ENCODE measurements around the gene GNAI2.
A peak's percentile ranks its signal among the peaks of the same experiment; 100 is the strongest.
"Not testable (repeated sequence)": the region's sequence is repeated elsewhere in the genome, so short reads cannot be mapped to it uniquely, and the experiment has no call there.

The GNAI2 gene

DNA sequence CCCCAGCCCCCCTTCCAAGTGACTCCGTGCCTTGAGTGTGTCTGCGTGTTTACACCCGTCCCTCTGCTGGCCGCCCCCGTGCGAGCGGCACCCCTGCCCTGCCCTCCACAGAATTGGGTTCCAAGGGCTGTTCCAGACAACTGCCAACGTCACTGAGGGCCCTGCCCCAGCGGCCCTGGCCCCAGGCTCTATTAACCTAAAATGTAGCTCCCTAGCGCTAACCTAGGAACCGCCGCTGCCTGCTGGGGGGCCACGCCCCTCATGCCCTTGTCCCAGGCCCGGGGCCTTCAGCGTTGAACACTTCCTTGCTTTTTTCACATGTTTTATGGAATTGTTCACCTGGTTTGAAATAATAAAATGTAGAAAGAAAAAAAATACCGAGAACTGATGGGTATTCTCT lies 23.0 kb downstream of the GNAI2 start:
- Histone ChIP-seq H3K36me3 (ENCODE audit: insufficient read depth, low read length) (peaks cover 40% of the 10 kb centered on the region), H3K4me1 (ENCODE audit: insufficient read depth, low read length) (peaks cover 16% of the 10 kb centered on the region), H3K27ac (ENCODE audit: low read depth, low read length) (peak overlapping the region; percentile 47; the same call in 1 of the 2 replicates), H3K9ac (ENCODE audit: low read depth, low read length) (no peak overlapping the region), H3K9me3 (ENCODE audit: insufficient read depth, low read depth, low read length) (no peaks in the 10 kb centered on the region), H3K4me3 (ENCODE audit: low read length) (no peak overlapping the region), H3K27me3 (ENCODE audit: insufficient read depth, low read length) (no peaks in the 10 kb centered on the region)
- WGBS, result 89% methylated on average over 16 of the region's 16 CpGs

DNA sequence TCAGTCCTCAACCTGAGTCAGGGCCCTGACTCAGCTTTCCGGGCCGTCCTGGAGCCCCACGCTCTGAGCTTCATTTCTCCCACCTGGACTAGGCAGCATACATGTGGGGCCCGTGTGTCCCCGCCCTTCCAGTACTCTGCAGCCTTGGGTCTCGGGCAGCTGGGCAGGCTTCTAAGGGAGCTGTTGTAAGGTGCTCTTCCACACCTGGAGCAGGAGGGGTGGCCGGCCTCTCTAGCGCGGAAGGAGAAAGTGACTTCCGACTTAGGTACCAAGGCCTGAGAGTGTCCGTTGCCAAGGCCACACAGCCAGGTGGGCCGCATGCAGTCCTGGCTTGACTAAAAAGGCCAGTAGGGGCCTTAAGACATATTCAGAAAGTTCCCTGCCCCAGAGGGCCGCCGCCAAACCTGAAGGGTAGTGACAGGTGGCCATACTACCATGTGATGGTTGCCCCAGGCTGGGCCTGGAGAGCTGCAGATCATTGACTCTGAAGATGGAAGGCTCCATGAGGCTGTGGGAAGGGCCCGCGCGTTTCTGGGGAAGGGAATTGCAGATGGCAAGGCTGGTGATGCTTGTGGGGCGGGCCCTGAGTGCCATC lies 23.5 kb downstream of the GNAI2 start:
- no peaks in the 10 kb centered on the region for H3K27me3 ChIP-seq (ENCODE audit: insufficient read depth, low read length)
- H3K36me3 ChIP-seq (ENCODE audit: insufficient read depth, low read length), result peaks cover 35% of the 10 kb centered on the region
- H3K27ac ChIP-seq (ENCODE audit: low read depth, low read length), result peak overlapping the region; percentile 47; the same call in 1 of the 2 replicates
- H3K9ac ChIP-seq (ENCODE audit: low read depth, low read length), result no peak overlapping the region
- 66% methylated on average over 18 of the region's 18 CpGs for WGBS
- 0 out of 2 replicates have a peak overlapping the region, but pooled peaks have one; percentile 2 for H3K4me3 ChIP-seq (ENCODE audit: low read length)
- H3K4me1 ChIP-seq (ENCODE audit: insufficient read depth, low read length), result peaks cover 22% of the 10 kb centered on the region
- H3K9me3 ChIP-seq (ENCODE audit: insufficient read depth, low read depth, low read length), result no peaks in the 10 kb centered on the region

GRCh38 chr3:50260027-50260941 lies 24.3 kb downstream of the GNAI2 start:
- Histone ChIP-seq H3K27ac (ENCODE audit: low read depth, low read length) (peak overlapping the region; percentile 94), H3K9ac (ENCODE audit: low read depth, low read length) (peak overlapping the region; percentile 84)
- WGBS, result 3% methylated on average over 70 of the region's 70 CpGs

GRCh38 chr3:50260942-50261441 lies 25.0 kb downstream of the GNAI2 start:
- Histone ChIP-seq H3K4me1 (ENCODE audit: insufficient read depth, low read length) (peaks cover 26% of the 10 kb centered on the region), H3K9me3 (ENCODE audit: insufficient read depth, low read depth, low read length) (no peaks in the 10 kb centered on the region), H3K9ac (ENCODE audit: low read depth, low read length) (peak overlapping the region; percentile 84), H3K36me3 (ENCODE audit: insufficient read depth, low read length) (peaks cover 26% of the 10 kb centered on the region), H3K4me3 (ENCODE audit: low read length) (peak overlapping the region; percentile 48; the same call in 1 of the 2 replicates), H3K27ac (ENCODE audit: low read depth, low read length) (peak overlapping the region; percentile 94), H3K27me3 (ENCODE audit: insufficient read depth, low read length) (no peaks in the 10 kb centered on the region)
- WGBS, result 79% methylated on average over 5 of the region's 5 CpGs

More at GRCh38 chr3:50260027-50260941, 24.3 kb downstream of the GNAI2 start:
- peak overlapping the region; percentile 48 for H3K4me3 ChIP-seq (ENCODE audit: low read length)
- H3K9me3 ChIP-seq (ENCODE audit: insufficient read depth, low read depth, low read length), result no peaks in the 10 kb centered on the region
- peaks cover 28% of the 10 kb centered on the region for H3K36me3 ChIP-seq (ENCODE audit: insufficient read depth, low read length)
- H3K27me3 ChIP-seq (ENCODE audit: insufficient read depth, low read length), result no peaks in the 10 kb centered on the region
- peaks cover 26% of the 10 kb centered on the region for H3K4me1 ChIP-seq (ENCODE audit: insufficient read depth, low read length)

DNA sequence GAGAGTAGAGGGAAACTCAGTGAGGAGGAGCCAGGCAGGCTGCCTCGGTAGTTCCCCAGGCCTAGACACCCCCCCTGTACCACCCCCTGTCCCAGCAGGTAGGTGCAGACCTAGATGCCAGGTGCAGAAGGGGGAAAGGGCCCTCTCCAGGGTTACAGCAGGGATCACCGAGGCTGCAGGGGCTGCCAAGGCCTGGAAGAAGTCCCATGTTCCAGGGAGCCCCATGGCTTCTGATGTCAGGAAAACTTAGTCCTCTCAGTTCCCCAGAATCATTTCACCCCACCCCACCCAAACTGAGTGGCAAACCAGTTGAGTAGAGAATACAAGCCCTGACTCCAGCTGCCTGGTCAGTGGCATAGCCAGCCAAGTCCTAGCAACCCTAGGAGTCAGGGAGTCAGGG lies 25.5 kb downstream of the GNAI2 start:
- H3K27ac ChIP-seq (ENCODE audit: low read depth, low read length), result no peak overlapping the region

GRCh38 chr3:50262200-50262599 lies 26.2 kb downstream of the GNAI2 start:
- peaks cover 34% of the 10 kb centered on the region for H3K4me1 ChIP-seq (ENCODE audit: insufficient read depth, low read length)

More for the DNA sequence above, 25.5 kb downstream of the GNAI2 start:
- Histone ChIP-seq H3K27me3 (ENCODE audit: insufficient read depth, low read length) (no peaks in the 10 kb centered on the region), H3K9ac (ENCODE audit: low read depth, low read length) (no peak overlapping the region), H3K9me3 (ENCODE audit: insufficient read depth, low read depth, low read length) (no peaks in the 10 kb centered on the region), H3K36me3 (ENCODE audit: insufficient read depth, low read length) (peaks cover 21% of the 10 kb centered on the region), H3K4me1 (ENCODE audit: insufficient read depth, low read length) (peaks cover 27% of the 10 kb centered on the region), H3K4me3 (ENCODE audit: low read length) (no peak overlapping the region)
- 79% methylated on average over 2 of the region's 2 CpGs for WGBS

DNA sequence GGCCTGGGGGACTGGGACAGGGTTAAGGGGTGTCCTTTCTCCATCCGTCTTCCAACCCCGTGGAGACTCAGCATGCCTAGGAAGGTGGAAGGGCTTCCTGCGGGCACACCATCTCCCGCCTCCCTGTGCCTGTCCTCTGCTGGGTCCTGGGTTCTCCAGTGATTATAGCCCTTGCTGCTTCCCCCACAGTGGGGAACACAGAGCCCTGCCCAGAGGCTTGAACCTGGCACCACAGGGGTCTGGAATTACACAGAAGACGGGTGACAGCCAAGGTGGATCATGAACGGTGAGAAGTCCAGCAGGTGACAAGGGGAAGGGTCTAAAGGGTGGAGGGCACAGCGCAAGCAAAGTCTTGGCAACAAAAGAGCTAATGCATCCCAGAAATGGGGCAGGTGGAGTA lies 26.8 kb downstream of the GNAI2 start:
- Histone ChIP-seq H3K36me3 (ENCODE audit: insufficient read depth, low read length) (peaks cover 9% of the 10 kb centered on the region), H3K9ac (ENCODE audit: low read depth, low read length) (no peak overlapping the region), H3K27ac (ENCODE audit: low read depth, low read length) (no peak overlapping the region), H3K4me3 (ENCODE audit: low read length) (no peak overlapping the region), H3K4me1 (ENCODE audit: insufficient read depth, low read length) (peaks cover 38% of the 10 kb centered on the region), H3K27me3 (ENCODE audit: insufficient read depth, low read length) (no peaks in the 10 kb centered on the region), H3K9me3 (ENCODE audit: insufficient read depth, low read depth, low read length) (no peaks in the 10 kb centered on the region)
- WGBS, result 90% methylated on average over 7 of the region's 7 CpGs

More at GRCh38 chr3:50262200-50262599, 26.2 kb downstream of the GNAI2 start:
- not testable (repeated sequence) for H3K4me3 ChIP-seq (ENCODE audit: low read length); H3K9ac ChIP-seq (ENCODE audit: low read depth, low read length); H3K27ac ChIP-seq (ENCODE audit: low read depth, low read length); H3K9me3 ChIP-seq (ENCODE audit: insufficient read depth, low read depth, low read length); H3K27me3 ChIP-seq (ENCODE audit: insufficient read depth, low read length)
- peaks cover 14% of the 10 kb centered on the region for H3K36me3 ChIP-seq (ENCODE audit: insufficient read depth, low read length)
- over 99% methylated on average over 4 of the region's 4 CpGs for WGBS

DNA sequence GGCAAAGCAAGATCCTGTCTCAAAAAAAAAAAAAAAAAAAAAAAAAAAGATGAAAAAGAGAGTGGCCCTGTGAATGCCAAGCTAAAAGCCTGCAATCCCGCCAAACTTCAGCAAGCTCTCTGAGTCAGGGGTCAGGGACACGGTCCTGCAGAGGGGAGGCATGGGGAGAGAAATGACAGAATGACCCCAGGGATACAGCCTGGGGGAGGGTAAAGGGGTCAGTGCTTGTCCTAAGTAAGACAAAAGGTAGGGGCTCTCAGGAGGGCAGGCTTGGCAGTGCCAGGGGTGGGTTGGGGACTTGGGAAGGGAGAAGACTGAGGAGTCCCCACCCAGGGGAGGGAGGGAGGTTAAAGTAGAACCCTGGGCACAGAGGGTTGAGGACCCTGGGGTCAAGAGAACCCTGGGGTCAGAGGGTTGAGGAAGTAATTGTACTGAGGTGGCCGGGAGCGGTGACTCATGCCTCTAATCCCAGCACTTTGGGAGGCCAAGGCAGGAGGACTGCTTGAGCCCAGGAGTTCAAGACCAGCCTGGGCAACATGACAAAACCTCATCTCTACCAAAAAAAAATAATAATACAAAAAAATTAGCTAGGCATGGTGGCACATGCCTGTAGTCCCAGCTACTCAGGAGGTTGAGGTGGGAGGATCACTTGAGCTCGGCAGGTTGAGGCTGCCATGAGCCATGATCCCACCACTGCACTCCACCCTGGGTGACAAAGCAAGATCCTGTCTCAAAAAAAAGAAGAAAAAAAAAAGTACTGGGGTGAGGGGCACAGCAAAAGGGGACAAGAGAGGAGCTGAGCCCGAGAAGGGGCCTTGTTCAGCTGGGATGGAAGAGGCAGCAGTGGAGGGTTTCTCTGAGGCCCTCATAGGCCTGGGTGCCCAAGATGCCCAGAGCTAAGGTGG lies 27.7 kb downstream of the GNAI2 start:
- Histone ChIP-seq H3K27ac (ENCODE audit: low read depth, low read length) (peak overlapping the region; percentile 91), H3K4me3 (ENCODE audit: low read length) (0 out of 2 replicates have a peak overlapping the region, but pooled peaks have one; percentile 1), H3K27me3 (ENCODE audit: insufficient read depth, low read length) (no peaks in the 10 kb centered on the region), H3K36me3 (ENCODE audit: insufficient read depth, low read length) (no peaks in the 10 kb centered on the region), H3K4me1 (ENCODE audit: insufficient read depth, low read length) (peaks cover 40% of the 10 kb centered on the region), H3K9me3 (ENCODE audit: insufficient read depth, low read depth, low read length) (no peaks in the 10 kb centered on the region), H3K9ac (ENCODE audit: low read depth, low read length) (peak overlapping the region; percentile 71)
- 72% methylated on average over 6 of the region's 6 CpGs for WGBS

DNA sequence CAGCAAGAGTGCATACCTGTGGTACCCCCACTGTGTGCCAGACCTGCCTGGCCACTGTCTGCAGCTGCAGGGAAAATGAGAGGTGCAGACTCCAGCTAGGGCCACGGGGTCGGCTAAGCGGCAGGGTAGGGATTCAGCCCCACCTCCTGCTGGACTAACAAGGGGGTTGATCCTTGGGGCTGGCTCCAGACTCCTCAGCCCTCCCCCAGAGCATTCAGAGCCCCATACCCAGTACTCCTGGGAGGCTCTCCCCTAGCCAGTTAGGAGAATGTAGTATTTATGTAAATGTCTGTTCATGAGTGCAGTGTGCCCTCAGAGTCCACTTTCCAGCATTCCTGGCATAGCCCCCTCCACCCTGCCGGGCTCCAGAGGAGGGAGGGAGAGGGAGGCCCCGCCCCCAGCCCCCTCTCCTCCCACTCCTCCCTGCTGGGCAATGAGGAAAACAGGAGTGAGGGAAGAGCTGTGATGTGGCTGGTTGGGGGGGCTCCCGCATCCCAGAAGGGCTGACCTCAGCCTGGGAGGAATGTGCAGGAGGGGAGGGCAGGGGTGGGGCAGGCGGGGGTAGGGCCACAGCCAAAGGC lies 28.5 kb downstream of the GNAI2 start:
- H3K4me1 ChIP-seq (ENCODE audit: insufficient read depth, low read length), result peaks cover 44% of the 10 kb centered on the region
- no peaks in the 10 kb centered on the region for H3K27me3 ChIP-seq (ENCODE audit: insufficient read depth, low read length)
- no peaks in the 10 kb centered on the region for H3K36me3 ChIP-seq (ENCODE audit: insufficient read depth, low read length)
- H3K9me3 ChIP-seq (ENCODE audit: insufficient read depth, low read depth, low read length), result no peaks in the 10 kb centered on the region
- peak overlapping the region; percentile 71 for H3K9ac ChIP-seq (ENCODE audit: low read depth, low read length)
- H3K27ac ChIP-seq (ENCODE audit: low read depth, low read length), result peak overlapping the region; percentile 91
- 0 out of 2 replicates have a peak overlapping the region, but pooled peaks have one; percentile 1 for H3K4me3 ChIP-seq (ENCODE audit: low read length)
- WGBS, result 1% methylated on average over 5 of the region's 7 CpGs

DNA sequence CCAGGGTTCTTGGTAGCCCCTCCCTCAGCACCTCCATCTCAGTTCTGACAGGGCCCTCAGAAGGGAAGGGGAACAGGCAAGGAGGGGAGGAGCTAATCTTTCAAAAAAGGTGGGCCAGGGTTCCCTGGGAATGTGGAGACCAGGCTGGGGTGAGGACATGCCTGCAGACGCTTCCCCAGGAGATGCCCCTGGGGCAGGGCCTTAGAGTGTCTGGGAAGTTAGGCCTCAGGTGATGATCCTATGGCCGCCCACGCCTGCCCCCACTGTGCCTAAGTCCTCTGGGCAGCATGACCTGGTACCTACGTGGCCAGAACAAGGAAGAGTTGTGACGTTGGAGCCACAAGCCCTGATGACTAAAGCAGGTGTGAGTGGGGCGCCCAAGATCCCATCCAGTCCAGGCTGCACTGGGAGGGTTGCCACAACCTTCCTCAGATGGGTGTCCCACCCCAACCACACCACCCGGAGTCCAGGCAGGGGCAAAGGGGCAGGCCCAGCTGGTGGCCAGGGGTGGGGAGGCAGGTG lies 29.0 kb downstream of the GNAI2 start:
- Histone ChIP-seq H3K4me3 (ENCODE audit: low read length) (no peak overlapping the region), H3K9ac (ENCODE audit: low read depth, low read length) (no peak overlapping the region), H3K27ac (ENCODE audit: low read depth, low read length) (peak overlapping the region; percentile 89), H3K4me1 (ENCODE audit: insufficient read depth, low read length) (peaks cover 49% of the 10 kb centered on the region), H3K9me3 (ENCODE audit: insufficient read depth, low read depth, low read length) (no peaks in the 10 kb centered on the region), H3K36me3 (ENCODE audit: insufficient read depth, low read length) (no peaks in the 10 kb centered on the region), H3K27me3 (ENCODE audit: insufficient read depth, low read length) (no peaks in the 10 kb centered on the region; the same call in 1 of the 2 replicates)
- 62% methylated on average over 7 of the region's 7 CpGs for WGBS

Data from HUES64 (cell line).